Heart left ventricle (tissue), 16 donors: ENCODE measurements around the gene PLCD1. TPM values are rescaled to one million over a fixed set of nuclear protein-coding genes. Genes with fewer than 3 reads are reported as not detected.

ENCODE experiments used
- ATAC-seq, 4 donors: fragments of 200-7000 bp; cut with Tn5 transposase; one replicate each; pipeline ENCODE4 v1.9.1; 2020 to 2022; ENCODE audit warnings: moderate library complexity in 4 of 4, mild to moderate bottlenecking in 3 of 4, moderate number of reproducible peaks in 1 of 4
- DNase-seq, 5 donors: peaks; one replicate each; pipeline ENCODE4 v3.0.0-alpha.2; 2020
- H3K27ac ChIP-seq, 12 donors: fragments of 200-600 bp; sonication (generic) in 4 of 12; one replicate each; pipeline versions ENCODE4 v1.5.0 to v1.8.0; 2016 to 2022; ENCODE audit warnings: mild to moderate bottlenecking in 2 of 12
- H3K27me3 ChIP-seq, 9 donors: fragments of 200-600 bp; sonication (generic) in 2 of 9; one replicate each; pipeline versions ENCODE4 v1.5.1 to v1.8.0; 2016 to 2022; ENCODE audit warnings: mild to moderate bottlenecking in 3 of 9
- H3K36me3 ChIP-seq, 9 donors: fragments of 200-600 bp; sonication (generic) in 2 of 9; one replicate each; pipeline versions ENCODE4 v1.5.0 to v1.8.0; 2018 to 2022; ENCODE audit warnings: mild to moderate bottlenecking in 2 of 9
- H3K4me1 ChIP-seq, 12 donors: fragments of 200-600 bp; sonication (generic) in 4 of 12; one replicate each; pipeline versions ENCODE4 v1.5.0 to v1.8.0; 2016 to 2022; ENCODE audit warnings: mild to moderate bottlenecking in 3 of 12
- H3K4me3 ChIP-seq, 12 donors: fragments of 200-600 bp; sonication (generic) in 4 of 12; one replicate each; pipeline versions ENCODE4 v1.5.0 to v1.8.0; 2017 to 2022; ENCODE audit warnings: mild to moderate bottlenecking in 9 of 12, moderate library complexity in 4 of 12
- H3K9me3 ChIP-seq, 12 donors: fragments of 200-600 bp; sonication (generic) in 4 of 12; one replicate each; pipeline versions ENCODE4 v1.5.0 to v1.8.0; 2016 to 2022; ENCODE audit warnings: mild to moderate bottlenecking in 1 of 12
- CTCF ChIP-seq, 12 donors: fragments of 200-600 bp; sonication (generic) in 4 of 12; IDR thresholded peaks; one replicate each; pipeline versions ENCODE4 v1.5.0 to v1.8.0; 2018 to 2022; ENCODE audit warnings: antibody characterized with exemption in 12 of 12, mild to moderate bottlenecking in 5 of 12
- POLR2A ChIP-seq, 2 donors: fragments of 450-650 bp; IDR thresholded peaks; one replicate each; pipeline ENCODE4 v1.6.1; 2017; ENCODE audit warnings: antibody characterized with exemption in 2 of 2, mild to moderate bottlenecking in 2 of 2, moderate library complexity in 2 of 2
- WGBS, 4 donors: extraction: QIAGEN DNeasy Blood & Tissue Kit in 2 of 4; methylation state at CpG; one replicate each; pipeline versions ENCODE4 v1.1.5 to v1.1.7; 2013 to 2018; 5-methylcytosine and 5-hydroxymethylcytosine counted together
- intact Hi-C, 10 donors: fragments of 100-400 bp; cut with DNase I; formaldehyde crosslinking; loops; one replicate each; pipeline versions ENCODE4 v1.11.1 to v1.14.2; 2022
- polyA plus RNA-seq, 2 donors: library from polyadenylated mRNA; stranded (reverse); fragments of 200-250 nt; gene quantifications; one replicate each; pipeline ENCODE4 v1.2.3, GENCODE V29; 2013
- total RNA-seq, 9 donors: library from RNA; depleted of rRNA in 2 of 9; stranded (reverse); fragments of >200 nt in 2 of 9; fragmentation: NEBNext Ultra II Directional in 3 of 9; extraction: Animal tissue kit (Norgen Biotek cat#: 25700) in 3 of 9; gene quantifications; one replicate each; pipeline versions ENCODE4 v1.1.0 to v1.2.4, GENCODE V29; 2016 to 2023
- donor health status: ischemic (EF 13 %, LVEDD 7.1; RV severe dilation, severe dysfunction).
- donor health status: healthy with polysubstance abuse.
- donor health status: DM: no; HTN: yes; CAD: no.
- donor health status: DM: no; HTN: no; CAD: no.
- donor health status: ischemic (EF 25% LVEDD 6.9; RV normal size, moderate dysfunction).
- donor health status: ischemic (EF 25% LVEDD 5.7; RV mildly dilated, moderate dysfunction).
- donor health status: healthy.
- donor health status: DM: yes; HTN: yes; CAD: no.
- donor health status: ischemic (EF 35%, LVEDD 5.7; RV mildly dilated, moderate dysfunction).
- donor health status: nonischemic (EF 11% LVEDD 7.7; RV severe dilation, severe dysfunction).
- donor health status: DM: yes; HTN: yes; CAD: no.
- donor health status: PGD.
- donor health status: ischemic (EF 29% LVEDD 5.4; RV normal size, mild dysfunction).
- donor health status: nonischemic (EF 23%, LVEDD 6.1; RV moderate dilation, normal function).

The PLCD1 gene
- total and polyA plus RNA-seq, 11 donors: 8.1 to 14.9 (median 11.6) TPM

GRCh38 chr3:38016410-38016809 is 13.0 kb downstream of the PLCD1 start:
- Histone ChIP-seq H3K27me3 (no peaks in the 10 kb centered on the region), H3K27ac (no peak overlapping the region), H3K9me3 (peaks cover 0 to 9% (median 0%) of the 10 kb centered on the region in 12 donors), H3K36me3 (peaks cover 0 to 74% (median 44%) of the 10 kb centered on the region in 9 donors), H3K4me1 (peaks cover 0 to 5% (median 0%) of the 10 kb centered on the region in 12 donors), H3K4me3 (no peak overlapping the region)
- no peak for ATAC-seq
- peak in 1 of 5 donors; percentile 24 for DNase-seq
- WGBS, 4 donors: 97 to 100% (median 98%) methylated on average over 10 to 13 of the region's 13 CpGs
- TF ChIP-seq CTCF (IDR thresholded peaks at IDR 0.05) (no peak), POLR2A (IDR thresholded peaks at IDR 0.05) (no peak)
- intact Hi-C loops: no loop called here

- H3K36me3 ChIP-seq: peaks cover 0 to 78% (median 48%) of the 10 kb centered on the region in 9 donors
- H3K27ac ChIP-seq: no peak overlapping the region
- peak in 1 of 5 donors; percentile 20 for DNase-seq
- intact Hi-C loops: no loop called here
- WGBS, 4 donors: 93 to 95% (median 94%) methylated on average over 3 of the region's 3 CpGs
- H3K27me3 ChIP-seq: no peaks in the 10 kb centered on the region
- no peak overlapping the region for H3K4me3 ChIP-seq
- TF ChIP-seq POLR2A (IDR thresholded peaks at IDR 0.05) (no peak), CTCF (IDR thresholded peaks at IDR 0.05) (no peak)
- H3K4me1 ChIP-seq: peaks cover 0 to 5% (median 0%) of the 10 kb centered on the region in 12 donors
- no peak for ATAC-seq
- peaks cover 0 to 9% (median 0%) of the 10 kb centered on the region in 12 donors for H3K9me3 ChIP-seq
Observed at GRCh38 chr3:38015984-38016383, 13.5 kb downstream of the PLCD1 start.

- Histone ChIP-seq H3K27ac (no peak overlapping the region), H3K27me3 (no peaks in the 10 kb centered on the region), H3K36me3 (peaks cover 0 to 83% (median 53%) of the 10 kb centered on the region in 9 donors), H3K9me3 (peaks cover 0 to 9% (median 0%) of the 10 kb centered on the region in 12 donors), H3K4me1 (peaks cover 0 to 5% (median 0%) of the 10 kb centered on the region in 12 donors), H3K4me3 (no peak overlapping the region)
- ATAC-seq (no peak), DNase-seq (peak in 1 of 5 donors; percentile 3)
- intact Hi-C loops: no loop called here
- TF ChIP-seq POLR2A (IDR thresholded peaks at IDR 0.05) (no peak), CTCF (IDR thresholded peaks at IDR 0.05) (no peak)
- WGBS, 4 donors: 93 to 96% (median 94%) methylated on average over 3 of the region's 3 CpGs
Observed at GRCh38 chr3:38015485-38015884, 14.0 kb downstream of the PLCD1 start.

- DNase-seq (peak in 3 of 5 donors; percentile 16 to 57 (median 24)), ATAC-seq (no peak)
- 90 to 93% (median 91%) methylated on average over 15 to 21 of the region's 21 CpGs for WGBS, 4 donors
- intact Hi-C loops: no loop called here
- Histone ChIP-seq H3K4me1 (no peaks in the 10 kb centered on the region), H3K4me3 (no peak overlapping the region), H3K9me3 (peaks cover 0 to 4% (median 0%) of the 10 kb centered on the region in 12 donors), H3K27me3 (no peaks in the 10 kb centered on the region), H3K36me3 (peaks cover 0 to 86% (median 59%) of the 10 kb centered on the region in 9 donors), H3K27ac (no peak overlapping the region)
- no peak for TF ChIP-seq POLR2A (IDR thresholded peaks at IDR 0.05)
- TF ChIP-seq CTCF (IDR thresholded peaks at IDR 0.05): no peak
Observed at GRCh38 chr3:38011111-38011510, 18.3 kb downstream of the PLCD1 start.
